Trophoblast cell (in vitro differentiated cells and primary cell): ENCODE data around the gene RNF152.

Experiments used
- DNase-seq, 2 donors: peaks; one replicate each; pipeline ENCODE4 v3.0.0-alpha.2; 2016
- H2AFZ ChIP-seq: 2 replicates; pipeline ENCODE4 v1.6.1; 2013; ENCODE audit warnings: low read length, moderate library complexity, mild to moderate bottlenecking; ENCODE audit not compliant: insufficient read depth, poor library complexity
- H2AK5ac ChIP-seq: 2 replicates; pipeline ENCODE4 v1.6.1; 2013; ENCODE audit warnings: mild to moderate bottlenecking, low read length
- H2BK120ac ChIP-seq: 2 replicates; pipeline ENCODE4 v1.6.1; 2013; ENCODE audit warnings: low read length, mild to moderate bottlenecking, moderate library complexity; ENCODE audit not compliant: insufficient read depth, poor library complexity
- H2BK12ac ChIP-seq: 2 replicates; pipeline ENCODE4 v1.6.1; 2013; ENCODE audit warnings: mild to moderate bottlenecking, low read length, moderate library complexity
- H2BK5ac ChIP-seq: 2 replicates; pipeline ENCODE4 v1.6.1; 2013; ENCODE audit warnings: low read length, low read depth, moderate library complexity, mild to moderate bottlenecking; ENCODE audit not compliant: poor library complexity
- H3K14ac ChIP-seq: 2 replicates; pipeline ENCODE4 v1.6.1; 2013; ENCODE audit warnings: mild to moderate bottlenecking, low read length
- H3K18ac ChIP-seq: 2 replicates; pipeline ENCODE4 v1.6.1; 2013; ENCODE audit warnings: mild to moderate bottlenecking, low read length
- H3K23ac ChIP-seq: 2 replicates; pipeline ENCODE4 v1.6.1; 2013; ENCODE audit warnings: low read length
- H3K27ac ChIP-seq: 2 replicates; pipeline ENCODE4 v1.5.1; 2013; ENCODE audit warnings: low read depth, mild to moderate bottlenecking, inconsistent platforms, low read length, moderate library complexity
- H3K27me3 ChIP-seq: 2 replicates; pipeline ENCODE4 v1.6.1; 2013; ENCODE audit warnings: inconsistent platforms, mild to moderate bottlenecking, low read length, moderate library complexity; ENCODE audit not compliant: insufficient read depth
- H3K36me3 ChIP-seq, 2 experiments: 1 replicate in 1 of 2; 2 replicates in 1 of 2; pipeline ENCODE4 v1.6.1; 2013; ENCODE audit warnings: low read length in 2 of 2, mild to moderate bottlenecking in 2 of 2, moderate library complexity in 1 of 2; ENCODE audit not compliant: insufficient read depth in 2 of 2, control insufficient read depth in 1 of 2
- H3K4ac ChIP-seq: 2 replicates; pipeline ENCODE4 v1.6.1; 2013; ENCODE audit warnings: low read depth, mild to moderate bottlenecking, low read length, moderate library complexity
- H3K4me1 ChIP-seq, 2 experiments: 1 replicate in 1 of 2; 2 replicates in 1 of 2; pipeline ENCODE4 v1.6.1; 2013; ENCODE audit warnings: low read length in 2 of 2, mild to moderate bottlenecking in 2 of 2, moderate library complexity in 1 of 2; ENCODE audit not compliant: insufficient read depth in 2 of 2, control insufficient read depth in 1 of 2
- H3K4me2 ChIP-seq: 2 replicates; pipeline ENCODE4 v1.6.1; 2013; ENCODE audit warnings: inconsistent platforms, mild to moderate bottlenecking, low read length, moderate library complexity
- H3K4me3 ChIP-seq: 2 replicates; pipeline ENCODE4 v1.5.1; 2013; ENCODE audit warnings: mild to moderate bottlenecking, low read depth, low read length, inconsistent platforms
- H3K79me1 ChIP-seq: one replicate; pipeline ENCODE4 v1.6.1; 2013; ENCODE audit warnings: low read length
- H3K79me2 ChIP-seq: 2 replicates; pipeline ENCODE4 v1.6.1; 2013; ENCODE audit warnings: low read length, mild to moderate bottlenecking; ENCODE audit not compliant: control insufficient read depth, insufficient read depth, poor library complexity
- H3K9ac ChIP-seq: 2 replicates; pipeline ENCODE4 v1.6.1; 2013; ENCODE audit warnings: mild to moderate bottlenecking, low read length
- H3K9me3 ChIP-seq: 2 replicates; pipeline ENCODE4 v1.6.1; 2013; ENCODE audit warnings: low read depth, mild to moderate bottlenecking, control low read depth, inconsistent platforms, low read length; ENCODE audit not compliant: insufficient read depth
- H4K12ac ChIP-seq: 2 replicates; pipeline ENCODE4 v1.6.1; 2013; ENCODE audit warnings: low read depth, mild to moderate bottlenecking, low read length, moderate library complexity
- H4K8ac ChIP-seq: 2 replicates; pipeline ENCODE4 v1.6.1; 2013; ENCODE audit warnings: low read depth, mild to moderate bottlenecking, low read length, moderate library complexity
- H4K91ac ChIP-seq: one replicate; pipeline ENCODE4 v1.6.1; 2013; ENCODE audit warnings: low read depth, mild to moderate bottlenecking, low read length, moderate library complexity
- WGBS: extraction: QIAGEN DNeasy Blood & Tissue Kit; methylation state at CpG from one replicate; pipeline ENCODE4 v1.1.7; 2013; ENCODE audit warnings: missing lambda C conversion rate; ENCODE audit not compliant: insufficient read length, insufficient coverage; ENCODE audit errors: extremely low coverage; 5-methylcytosine and 5-hydroxymethylcytosine counted together

Gene RNF152

DNA sequence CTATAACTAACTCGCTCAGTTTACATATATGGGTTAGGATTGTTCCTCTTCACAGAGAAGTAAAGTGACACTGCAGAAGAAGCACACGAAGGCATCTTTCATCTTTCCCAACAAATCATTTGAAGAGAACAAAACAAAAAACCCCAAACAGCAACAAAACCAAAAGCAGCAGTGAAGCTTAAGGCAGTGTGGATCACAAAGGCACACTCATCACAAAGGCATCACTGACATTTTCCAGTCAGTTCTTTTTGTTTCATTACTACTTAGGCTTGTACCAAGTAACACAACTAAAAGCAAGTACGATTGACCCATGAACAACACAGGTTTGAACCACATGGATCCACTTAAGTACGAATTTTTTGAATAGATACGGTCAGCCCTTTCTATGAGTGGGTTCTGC is 75.7 kb downstream of the RNF152 start:
- Histone ChIP-seq H3K4me3 (no peak overlapping the region), H3K23ac (no peak overlapping the region), H3K4me2 (no peak overlapping the region), H2BK5ac (no peak overlapping the region), H2AK5ac (no peak overlapping the region), H3K4me1 (peaks cover 0 to 4% of the 10 kb centered on the region in 2 experiments), H3K79me1 (no peaks in the 10 kb centered on the region), H3K79me2 (no peaks in the 10 kb centered on the region), H3K14ac (no peak overlapping the region), H2BK12ac (no peak overlapping the region), H4K12ac (no peak overlapping the region), H3K18ac (no peak overlapping the region), H3K4ac (no peak overlapping the region), H2BK120ac (no peak overlapping the region), H3K36me3 (peaks cover 10 to 13% of the 10 kb centered on the region in 2 experiments), H4K91ac (no peak overlapping the region), H2AFZ (no peak overlapping the region), H3K9ac (no peak overlapping the region), H4K8ac (no peak overlapping the region), H3K27me3 (no peaks in the 10 kb centered on the region), H3K27ac (no peak overlapping the region), H3K9me3 (peaks cover 3% of the 10 kb centered on the region)
- peak in 1 of 2 donors; percentile 12 for DNase-seq
- WGBS = no CpG with 5 or more reads among the region's 5 CpGs

- H3K4ac ChIP-seq = no peak overlapping the region
- no peak overlapping the region for H4K12ac ChIP-seq
- H3K27me3 ChIP-seq = no peaks in the 10 kb centered on the region
- H3K27ac ChIP-seq = no peak overlapping the region
- no CpG with 5 or more reads among the region's 29 CpGs for WGBS
- peaks cover 0 to 4% of the 10 kb centered on the region in 2 experiments for H3K4me1 ChIP-seq
- no peak overlapping the region for H3K4me3 ChIP-seq
- no peak overlapping the region for H4K91ac ChIP-seq
- peak overlapping the region; percentile 4 for H2BK12ac ChIP-seq
- peaks cover 10 to 13% of the 10 kb centered on the region in 2 experiments for H3K36me3 ChIP-seq
- no peak overlapping the region for H3K4me2 ChIP-seq
- no peaks in the 10 kb centered on the region for H3K79me2 ChIP-seq
- peaks cover 3% of the 10 kb centered on the region for H3K9me3 ChIP-seq
- H3K79me1 ChIP-seq = no peaks in the 10 kb centered on the region
- H3K9ac ChIP-seq = no peak overlapping the region
- no peak overlapping the region for H4K8ac ChIP-seq
- no peak overlapping the region for H3K23ac ChIP-seq
- H2BK5ac ChIP-seq = no peak overlapping the region
- no peak overlapping the region for H2AFZ ChIP-seq
- H2BK120ac ChIP-seq = no peak overlapping the region
- H3K14ac ChIP-seq = no peak overlapping the region
- no peak overlapping the region for H3K18ac ChIP-seq
- no peak overlapping the region for H2AK5ac ChIP-seq
- no peak for DNase-seq
These were observed 76.8 kb downstream of the RNF152 start for GRCh38 chr18:61815885-61816470.

DNA sequence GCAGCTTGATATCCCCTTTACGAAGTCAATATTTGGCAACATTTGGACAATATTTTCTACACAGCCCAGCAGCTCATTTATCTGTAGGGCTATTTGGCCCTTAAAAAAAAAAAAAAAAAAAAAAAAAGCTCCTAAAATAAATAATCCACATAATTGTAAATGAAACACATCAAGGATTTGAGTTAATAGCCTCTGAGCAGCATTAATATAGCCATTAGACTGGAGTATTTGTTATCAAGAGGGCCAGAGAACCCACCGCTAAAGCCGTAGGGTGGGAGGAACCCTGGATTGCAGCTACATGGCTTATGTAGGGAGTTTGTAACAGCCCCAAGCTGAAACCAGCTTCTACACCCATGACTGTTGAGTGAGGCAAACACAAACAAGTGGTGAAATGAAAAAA is 84.5 kb downstream of the RNF152 start:
- no peak overlapping the region for H3K23ac ChIP-seq
- H3K27ac ChIP-seq = no peak overlapping the region
- no peak overlapping the region for H3K9ac ChIP-seq
- H3K4me1 ChIP-seq = no peaks in the 10 kb centered on the region
- H4K91ac ChIP-seq = no peak overlapping the region
- H4K8ac ChIP-seq = no peak overlapping the region
- no peak overlapping the region for H2BK5ac ChIP-seq
- H3K79me1 ChIP-seq = no peaks in the 10 kb centered on the region
- H2BK12ac ChIP-seq = no peak overlapping the region
- H3K36me3 ChIP-seq = no peaks in the 10 kb centered on the region
- H3K4ac ChIP-seq = no peak overlapping the region
- no peak overlapping the region for H2AK5ac ChIP-seq
- DNase-seq = no peak
- no peaks in the 10 kb centered on the region for H3K27me3 ChIP-seq
- WGBS = no CpG with 5 or more reads among the region's 3 CpGs
- H3K18ac ChIP-seq = no peak overlapping the region
- no peak overlapping the region for H3K4me2 ChIP-seq
- H2AFZ ChIP-seq = no peak overlapping the region
- no peak overlapping the region for H3K4me3 ChIP-seq
- H4K12ac ChIP-seq = no peak overlapping the region
- no peak overlapping the region for H2BK120ac ChIP-seq
- H3K14ac ChIP-seq = no peak overlapping the region
- H3K79me2 ChIP-seq = no peaks in the 10 kb centered on the region
- H3K9me3 ChIP-seq = no peaks in the 10 kb centered on the region

- no peak overlapping the region for H3K4ac ChIP-seq
- no peak overlapping the region for H4K8ac ChIP-seq
- H3K27me3 ChIP-seq = no peaks in the 10 kb centered on the region
- no peak overlapping the region for H3K4me3 ChIP-seq
- no peaks in the 10 kb centered on the region for H3K4me1 ChIP-seq
- DNase-seq = no peak
- H3K4me2 ChIP-seq = no peak overlapping the region
- H2BK120ac ChIP-seq = no peak overlapping the region
- H3K23ac ChIP-seq = no peak overlapping the region
- no peak overlapping the region for H3K14ac ChIP-seq
- H4K91ac ChIP-seq = no peak overlapping the region
- H4K12ac ChIP-seq = no peak overlapping the region
- H3K27ac ChIP-seq = no peak overlapping the region
- no peak overlapping the region for H2AK5ac ChIP-seq
- WGBS = no CpG with 5 or more reads among the region's 2 CpGs
- no peak overlapping the region for H2AFZ ChIP-seq
- no peak overlapping the region for H3K9ac ChIP-seq
- H3K79me1 ChIP-seq = no peaks in the 10 kb centered on the region
- no peak overlapping the region for H2BK12ac ChIP-seq
- no peak overlapping the region for H3K18ac ChIP-seq
- H3K36me3 ChIP-seq = no peaks in the 10 kb centered on the region
- no peaks in the 10 kb centered on the region for H3K79me2 ChIP-seq
- H3K9me3 ChIP-seq = no peaks in the 10 kb centered on the region
- H2BK5ac ChIP-seq = no peak overlapping the region
These were observed 89.4 kb downstream of the RNF152 start for GRCh38 chr18:61803393-61803792.
